Liver (tissue), 9 donors: Measurements from ENCODE around the gene SRGAP1. TPM values are rescaled to one million over a fixed set of nuclear protein-coding genes. Genes with fewer than 3 reads are reported as not detected.

Experiments
- DNase-seq: peaks from one replicate; pipeline ENCODE4 v3.0.0-alpha.2; 2017; ENCODE audit warnings: low spot score
- H3K27ac ChIP-seq, 2 donors: one replicate each; pipeline ENCODE4 v1.7.0; 2013; ENCODE audit warnings: inconsistent platforms in 2 of 2, low read length in 2 of 2, control low read depth in 1 of 2, low read depth in 1 of 2, mild to moderate bottlenecking in 1 of 2
- H3K27me3 ChIP-seq, 4 donors: one replicate each; pipeline versions ENCODE4 v1.6.1 to v1.7.0; 2013; ENCODE audit warnings: low read length in 3 of 4, inconsistent platforms in 1 of 4, mild to moderate bottlenecking in 1 of 4, moderate library complexity in 1 of 4; ENCODE audit not compliant: control insufficient read depth in 4 of 4, insufficient read depth in 4 of 4
- H3K36me3 ChIP-seq, 4 donors: one replicate each; pipeline versions ENCODE4 v1.6.1 to v1.7.0; 2013; ENCODE audit warnings: low read length in 3 of 4, mild to moderate bottlenecking in 3 of 4, low read depth in 1 of 4, moderate library complexity in 1 of 4; ENCODE audit not compliant: control insufficient read depth in 4 of 4, insufficient read depth in 3 of 4
- H3K4me1 ChIP-seq, 4 donors: one replicate each; pipeline versions ENCODE4 v1.6.1 to v1.7.0; 2013; ENCODE audit warnings: low read length in 3 of 4, mild to moderate bottlenecking in 3 of 4, moderate library complexity in 1 of 4; ENCODE audit not compliant: control insufficient read depth in 4 of 4, insufficient read depth in 4 of 4
- H3K4me3 ChIP-seq, 3 donors: one replicate each; pipeline versions ENCODE4 v1.6.1 to v1.7.0; 2013; ENCODE audit warnings: low read length in 3 of 3, control low read depth in 1 of 3, low read depth in 1 of 3, mild to moderate bottlenecking in 1 of 3
- H3K9ac ChIP-seq, 2 donors: one replicate each; pipeline ENCODE4 v1.7.0; 2013; ENCODE audit warnings: low read length in 2 of 2, mild to moderate bottlenecking in 2 of 2, moderate library complexity in 2 of 2, control low read depth in 1 of 2, low read depth in 1 of 2
- H3K9me3 ChIP-seq, 4 donors: one replicate each; pipeline versions ENCODE4 v1.6.1 to v1.7.0; 2013; ENCODE audit warnings: low read length in 3 of 4; ENCODE audit not compliant: control insufficient read depth in 4 of 4
- CTCF ChIP-seq: fragments of 150-350 bp; IDR thresholded peaks from 2 replicates; pipeline ENCODE4 v1.5.1; 2017; ENCODE audit warnings: improper control_type of control experiment, low read depth, low read length; ENCODE audit not compliant: missing input control
- EGR1 ChIP-seq, 2 donors: IDR thresholded peaks; 2 replicates each; pipeline ENCODE4 v1.6.1; 2016 to 2018; ENCODE audit warnings: antibody characterized with exemption in 2 of 2, low read depth in 2 of 2
- FOXA1 ChIP-seq: IDR thresholded peaks from 2 replicates; pipeline ENCODE4 v1.6.1; 2016; ENCODE audit warnings: antibody characterized with exemption
- FOXA2 ChIP-seq: IDR thresholded peaks from 2 replicates; pipeline ENCODE4 v1.6.1; 2016; ENCODE audit warnings: antibody characterized with exemption
- HNF4A ChIP-seq, 2 donors: conservative IDR thresholded peaks; 2 replicates each; pipeline ENCODE4 v1.6.1; 2016; ENCODE audit warnings: antibody characterized with exemption in 2 of 2, mild to moderate bottlenecking in 2 of 2
- HNF4G ChIP-seq: IDR thresholded peaks from 2 replicates; pipeline ENCODE4 v1.6.1; 2016; ENCODE audit warnings: antibody characterized with exemption
- JUND ChIP-seq, 2 donors: IDR thresholded peaks; 2 replicates each; pipeline ENCODE4 v1.6.1; 2016; ENCODE audit warnings: antibody characterized with exemption in 2 of 2
- MAX ChIP-seq: IDR thresholded peaks from 2 replicates; pipeline ENCODE4 v1.6.1; 2016; ENCODE audit warnings: antibody characterized with exemption
- NR2F2 ChIP-seq: IDR thresholded peaks from 2 replicates; pipeline ENCODE4 v1.6.1; 2016; ENCODE audit warnings: antibody characterized with exemption
- RAD21 ChIP-seq, 2 donors: IDR thresholded peaks; 2 replicates each; pipeline ENCODE4 v1.6.1; 2016; ENCODE audit warnings: antibody characterized with exemption in 2 of 2, mild to moderate bottlenecking in 2 of 2
- REST ChIP-seq: IDR thresholded peaks from 2 replicates; pipeline ENCODE4 v1.6.1; 2016; ENCODE audit warnings: antibody characterized with exemption, mild to moderate bottlenecking
- RXRA ChIP-seq, 2 donors: IDR thresholded peaks; 2 replicates each; pipeline ENCODE4 v1.6.1; 2017 to 2018; ENCODE audit warnings: antibody characterized with exemption in 2 of 2, mild to moderate bottlenecking in 1 of 2
- SP1 ChIP-seq: IDR thresholded peaks from 2 replicates; pipeline ENCODE4 v1.6.1; 2018; ENCODE audit warnings: antibody characterized with exemption, mild to moderate bottlenecking
- TAF1 ChIP-seq: conservative IDR thresholded peaks from 2 replicates; pipeline ENCODE4 v1.6.1; 2016; ENCODE audit warnings: antibody characterized with exemption, mild to moderate bottlenecking
- YY1 ChIP-seq: IDR thresholded peaks from 2 replicates; pipeline ENCODE4 v1.6.1; 2016; ENCODE audit warnings: antibody characterized with exemption, mild to moderate bottlenecking
- ZBTB33 ChIP-seq: IDR thresholded peaks from 2 replicates; pipeline ENCODE4 v1.6.1; 2016; ENCODE audit warnings: antibody characterized with exemption
- WGBS: extraction: QIAGEN DNeasy Blood & Tissue Kit; methylation state at CpG from one replicate; pipeline ENCODE4 v1.1.7; 2013; 5-methylcytosine and 5-hydroxymethylcytosine counted together
- polyA plus RNA-seq, 2 donors: library from polyadenylated mRNA; stranded (reverse) in 1 of 2; unstranded in 1 of 2; fragments of 200-250 nt in 1 of 2; fragments of >200 nt in 1 of 2; fragmentation: Nextera tagmentation in 1 of 2; extraction: Ambion mirVana in 1 of 2; gene quantifications; one replicate each; pipeline versions ENCODE4 v1.2.1 to v1.2.3, GENCODE V29; 2013 to 2015
- total RNA-seq, 2 donors: library from RNA; depleted of rRNA; stranded (reverse); fragments of >200 nt; gene quantifications; one replicate each; pipeline ENCODE4 v1.2.3, GENCODE V29; 2014
- donor health status: healthy.
- donor health status: healthy.
- donor health status: healthy.
- donor health status: healthy.
- donor health status: healthy.

SRGAP1 gene
- total and polyA plus RNA-seq, 4 donors: 0.28 to 1.3 (median 0.85) TPM

- 89% methylated on average over 2 of the region's 2 CpGs for WGBS
Measured at GRCh38 chr12:64098709-64099354, 254.3 kb downstream of the SRGAP1 start.

More at GRCh38 chr12:64098709-64099354, 254.3 kb downstream of the SRGAP1 start:
- Histone ChIP-seq H3K36me3 (no peaks in the 10 kb centered on the region), H3K9me3 (no peaks in the 10 kb centered on the region), H3K9ac (no peak overlapping the region), H3K4me1 (no peaks in the 10 kb centered on the region), H3K4me3 (no peak overlapping the region), H3K27ac (no peak overlapping the region), H3K27me3 (no peaks in the 10 kb centered on the region)
- TF ChIP-seq TAF1 (no peak), SP1 (no peak), ZBTB33 (no peak), NR2F2 (no peak), EGR1 (IDR thresholded peaks at IDR 0.05; ENCODE audit: low read depth in 2 of 2) (no peak), HNF4A (conservative IDR thresholded peaks at IDR 0.05) (no peak), FOXA1 (no peak), HNF4G (no peak), REST (no peak), JUND (IDR thresholded peaks at IDR 0.05) (no peak), YY1 (no peak), RAD21 (IDR thresholded peaks at IDR 0.05) (no peak), MAX (no peak), RXRA (IDR thresholded peaks at IDR 0.05) (no peak), CTCF (no peak), FOXA2 (no peak)
- no peak for DNase-seq
